Thyroid gland (tissue), 4 donors: ENCODE measurements around the gene ANAPC2.

Experiments used
- POLR2A ChIP-seq, 2 donors: fragments of 450-650 bp; IDR thresholded peaks; one replicate each; pipeline ENCODE4 v1.6.1; 2017; ENCODE audit warnings: antibody characterized with exemption in 2 of 2, mild to moderate bottlenecking in 2 of 2, moderate library complexity in 1 of 2
- TF ChIP-seq, protein P1 (sequence below), 6 experiments: fragments of 200-600 bp in 3 of 6; fragments of 450-650 bp in 3 of 6; sonication (generic) in 3 of 6; IDR thresholded peaks; one replicate each; pipeline ENCODE4 v1.5.1; 2016 to 2019; ENCODE audit warnings: antibody characterized with exemption in 6 of 6, mild to moderate bottlenecking in 2 of 6, inconsistent platforms in 1 of 6, moderate library complexity in 1 of 6

DNA sequence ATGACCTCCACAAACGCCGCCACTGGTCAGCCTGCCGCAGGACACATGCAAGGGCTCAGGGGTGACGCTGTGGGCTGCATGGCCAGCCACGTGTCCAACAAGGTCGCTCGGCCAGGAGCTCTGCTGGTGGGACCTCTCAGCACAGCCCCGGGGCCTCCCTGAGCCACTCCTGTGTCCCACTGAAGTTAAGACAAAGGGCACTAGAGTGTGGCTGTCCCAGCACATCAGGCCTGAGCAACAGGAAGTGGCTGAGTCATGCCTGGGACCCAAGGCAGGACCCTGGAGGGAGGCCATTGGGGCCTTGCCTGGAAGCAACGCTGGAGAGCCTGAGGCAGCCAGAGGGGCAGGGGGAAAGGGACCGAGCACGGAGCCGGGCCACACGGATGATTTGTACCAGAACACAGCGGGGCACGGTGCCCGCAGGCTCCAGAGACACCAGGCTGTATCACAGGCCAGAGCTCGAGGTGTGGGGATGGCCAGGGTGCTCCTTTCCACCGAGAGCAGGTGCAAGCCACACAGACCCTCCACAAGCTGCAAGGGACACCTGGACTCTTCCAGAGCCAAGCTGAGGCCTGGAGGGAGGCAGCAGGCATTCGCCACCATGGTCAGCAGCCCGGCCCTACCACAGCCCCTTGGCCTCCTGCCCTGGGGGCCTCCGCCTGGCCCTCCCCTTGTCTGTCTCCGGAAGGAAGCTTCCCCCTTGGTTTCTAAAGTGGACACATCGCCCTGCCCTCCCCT is 10.0 kb downstream of the ANAPC2 start:
- TF ChIP-seq POLR2A (IDR thresholded peaks at IDR 0.05), result no peak
- TF ChIP-seq, protein P1, sequence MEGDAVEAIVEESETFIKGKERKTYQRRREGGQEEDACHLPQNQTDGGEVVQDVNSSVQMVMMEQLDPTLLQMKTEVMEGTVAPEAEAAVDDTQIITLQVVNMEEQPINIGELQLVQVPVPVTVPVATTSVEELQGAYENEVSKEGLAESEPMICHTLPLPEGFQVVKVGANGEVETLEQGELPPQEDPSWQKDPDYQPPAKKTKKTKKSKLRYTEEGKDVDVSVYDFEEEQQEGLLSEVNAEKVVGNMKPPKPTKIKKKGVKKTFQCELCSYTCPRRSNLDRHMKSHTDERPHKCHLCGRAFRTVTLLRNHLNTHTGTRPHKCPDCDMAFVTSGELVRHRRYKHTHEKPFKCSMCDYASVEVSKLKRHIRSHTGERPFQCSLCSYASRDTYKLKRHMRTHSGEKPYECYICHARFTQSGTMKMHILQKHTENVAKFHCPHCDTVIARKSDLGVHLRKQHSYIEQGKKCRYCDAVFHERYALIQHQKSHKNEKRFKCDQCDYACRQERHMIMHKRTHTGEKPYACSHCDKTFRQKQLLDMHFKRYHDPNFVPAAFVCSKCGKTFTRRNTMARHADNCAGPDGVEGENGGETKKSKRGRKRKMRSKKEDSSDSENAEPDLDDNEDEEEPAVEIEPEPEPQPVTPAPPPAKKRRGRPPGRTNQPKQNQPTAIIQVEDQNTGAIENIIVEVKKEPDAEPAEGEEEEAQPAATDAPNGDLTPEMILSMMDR (IDR thresholded peaks at IDR 0.05), result no peak
